ENCODE measurements around the gene TPCN2.

DNA sequence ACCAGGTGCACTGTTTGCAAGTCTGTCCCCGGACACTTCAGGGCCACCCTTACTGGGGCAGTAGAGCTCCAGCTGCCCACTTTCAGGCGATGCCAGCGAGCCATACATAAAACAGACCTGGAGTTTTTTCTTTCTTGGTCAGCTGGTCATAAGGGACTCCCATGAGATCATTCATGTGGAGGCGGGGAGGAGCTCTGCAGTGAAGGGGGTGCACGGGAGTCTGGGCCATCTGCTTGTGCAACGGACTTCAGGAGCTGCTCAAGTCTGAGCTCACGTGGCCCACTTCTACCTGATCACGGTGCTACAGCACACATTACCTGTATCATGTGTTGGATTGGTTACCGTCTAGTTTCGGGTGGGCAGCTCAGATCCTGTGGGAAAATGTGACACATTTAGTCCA, 26.5 kb upstream of the TPCN2 start:
- TF ChIP-seq GATA2 (IDR thresholded peaks at IDR 0.05; ENCODE audit: low read depth, low read length) = no peak
- TF ChIP-seq GATA3 (IDR thresholded peaks at IDR 0.05; ENCODE audit: low read depth, low read length) = no peak

All from SH-SY5Y (cell line).